HepG2 (cell line): ENCODE results near the gene SLC9A9. TPM values are rescaled to one million over a fixed set of nuclear protein-coding genes. Genes with fewer than 3 reads are reported as not detected.

Experiments
- ATAC-seq: fragments of 200-7000 bp; cut with Tn5 transposase; 3 replicates; pipeline ENCODE4 v1.9.1; 2020; ENCODE audit warnings: mild to moderate bottlenecking, moderate library complexity
- BruUV-seq: library from RNA; stranded (reverse); fragments of 400-500 nt; replicated peaks from 2 replicates; lab custom pipeline; 2021; lab: Mats Ljungman, UMichigan
- CTCF ChIA-PET: fragments of 300-600 bp; formaldehyde crosslinking; extraction: SDS; loops from one replicate; lab custom pipeline; 2021; ENCODE audit warnings: low total read pairs, inconsistent platforms, low intra/inter-chr PET ratio; lab: Yijun Ruan, JAX
- POLR2A ChIA-PET: fragments of 350-600 bp; sonication (Branson Sonifier 250); formaldehyde crosslinking; loops from one replicate; lab custom pipeline; 2020; ENCODE audit warnings: antibody characterized with exemption, inconsistent platforms; lab: Yijun Ruan, JAX
- DNase-seq: peaks from one replicate; pipeline ENCODE4 v3.0.0-alpha.2; 2015; ENCODE audit warnings: low spot score
- FAIRE-seq: peaks from 3 replicates; lab custom pipeline; 2011; peaks lifted over from hg19 to GRCh38; lab: Jason Lieb, UNC
- H2AFZ ChIP-seq: one replicate; pipeline ENCODE4 v1.6.1; 2011; ENCODE audit warnings: low read length, inconsistent platforms
- H3K27ac ChIP-seq: fragments of 300-600 bp; 3 replicates; pipeline ENCODE4 v1.8.0; 2011; ENCODE audit warnings: mixed run types, mild to moderate bottlenecking, mixed read lengths, low read length, inconsistent platforms; ENCODE audit not compliant: insufficient read depth; ENCODE audit errors: extremely low read length
- H3K27me3 ChIP-seq, 2 experiments: fragments of 200-600 bp in 1 of 2; 2 replicates in 1 of 2; 3 replicates in 1 of 2; pipeline versions ENCODE4 v1.6.0 to v1.8.0; 2011; ENCODE audit warnings: low read length in 2 of 2, mild to moderate bottlenecking in 2 of 2, moderate library complexity in 2 of 2, inconsistent platforms in 1 of 2; ENCODE audit not compliant: insufficient read depth in 2 of 2, control insufficient read depth in 1 of 2
- H3K36me3 ChIP-seq, 2 experiments: fragments of 200-600 bp in 1 of 2; replicated peaks in 1 of 2; 2 replicates in 1 of 2; 3 replicates in 1 of 2; pipeline versions ENCODE4 v1.5.1 to v1.8.0; 2011; ENCODE audit warnings: low read length in 2 of 2, inconsistent platforms in 1 of 2; ENCODE audit not compliant: insufficient read depth in 2 of 2, control insufficient read depth in 1 of 2
- H3K4me1 ChIP-seq: 2 replicates; pipeline ENCODE4 v1.5.1; 2012; ENCODE audit warnings: low read length, inconsistent platforms; ENCODE audit not compliant: insufficient read depth
- H3K4me2 ChIP-seq: 2 replicates; pipeline ENCODE4 v1.6.0; 2011; ENCODE audit warnings: low read depth, low read length, inconsistent platforms
- H3K4me3 ChIP-seq, 3 experiments: fragments of 200-600 bp in 1 of 3; sonication (generic), shearing (Covaris generic) in 1 of 3; replicated peaks in 1 of 3; 2 replicates each; pipeline ENCODE4 v1.5.1; 2011 to 2016; ENCODE audit warnings: low read length in 3 of 3, inconsistent platforms in 2 of 3, low read depth in 2 of 3, mild to moderate bottlenecking in 2 of 3, control low read depth in 1 of 3, mixed read lengths in 1 of 3; ENCODE audit not compliant: insufficient read depth in 1 of 3
- H3K79me2 ChIP-seq: one replicate; pipeline ENCODE4 v1.6.1; 2011; ENCODE audit warnings: low read length, inconsistent platforms; ENCODE audit not compliant: insufficient read depth
- H3K9ac ChIP-seq: 2 replicates; pipeline ENCODE4 v1.6.0; 2011; ENCODE audit warnings: mild to moderate bottlenecking, low read depth, low read length, inconsistent platforms; ENCODE audit not compliant: insufficient read depth
- H3K9me3 ChIP-seq: 2 replicates; pipeline ENCODE4 v1.5.1; 2012; ENCODE audit warnings: mild to moderate bottlenecking, low read length
- H4K20me1 ChIP-seq: 2 replicates; pipeline ENCODE4 v1.6.0; 2011; ENCODE audit warnings: inconsistent platforms, mild to moderate bottlenecking, low read length, moderate library complexity; ENCODE audit not compliant: insufficient read depth
- CAMTA2 ChIP-seq: sonication (generic); formaldehyde crosslinking; IDR thresholded peaks from 2 replicates; pipeline ENCODE4 v1.4.0; 2020; ENCODE audit warnings: mild to moderate bottlenecking, missing genetic modification reagents, borderline replicate concordance
- HNRNPH1 ChIP-seq: fragments of 200-400 bp; formaldehyde crosslinking; optimal IDR thresholded peaks from 2 replicates; pipeline ENCODE3; 2017; ENCODE audit warnings: mild to moderate bottlenecking, low read depth, low read length
- HOXD1 ChIP-seq: sonication (generic); formaldehyde crosslinking; IDR thresholded peaks from 2 replicates; pipeline ENCODE4 v1.5.0; 2020; ENCODE audit warnings: missing genetic modification reagents
- KDM1A ChIP-seq: IDR thresholded peaks from 2 replicates; pipeline ENCODE4 v1.6.1; 2016; ENCODE audit warnings: missing compliant biosample characterization
- KDM5A ChIP-seq: fragments of 200-600 bp; sonication (generic); IDR thresholded peaks from 2 replicates; pipeline ENCODE4 v1.7.0; 2018; ENCODE audit warnings: antibody characterized with exemption, mild to moderate bottlenecking, low read length, borderline replicate concordance
- RFXANK ChIP-seq: IDR thresholded peaks from 2 replicates; pipeline ENCODE4 v1.6.1; 2016
- YEATS4 ChIP-seq: sonication (generic); formaldehyde crosslinking; IDR thresholded peaks from 2 replicates; pipeline ENCODE4 v1.4.0; 2020; ENCODE audit warnings: missing genetic modification reagents, borderline replicate concordance
- ZBTB20 ChIP-seq: sonication (generic); formaldehyde crosslinking; IDR thresholded peaks from 2 replicates; pipeline ENCODE4 v1.8.1; 2023; ENCODE audit warnings: missing genetic modification reagents, low read depth, mild to moderate bottlenecking, borderline replicate concordance
- ZFP36L2 ChIP-seq: sonication (generic); formaldehyde crosslinking; IDR thresholded peaks from 2 replicates; pipeline ENCODE4 v1.4.0; 2020; ENCODE audit warnings: missing genetic modification reagents
- ZNF550 ChIP-seq: sonication (generic); formaldehyde crosslinking; IDR thresholded peaks from 2 replicates; pipeline ENCODE4 v1.4.0; 2020; ENCODE audit warnings: mild to moderate bottlenecking, missing genetic modification reagents, borderline replicate concordance
- ZNF557 ChIP-seq: sonication (generic); formaldehyde crosslinking; IDR thresholded peaks from 2 replicates; pipeline ENCODE4 v1.4.0; 2020; ENCODE audit warnings: missing genetic modification reagents
- WGBS: methylation state at CpG from one replicate; pipeline ENCODE4 v1.1.6; 2017; ENCODE audit warnings: low lambda C conversion rate; 5-methylcytosine and 5-hydroxymethylcytosine counted together
- in situ Hi-C: cut with HindIII; loops from 2 replicates; pipeline ENCODE4 v1.10.0; 2017; ENCODE audit warnings: low pct_unique_long_range_greater_than_20kb; ENCODE audit not compliant: extremely low pct_ligation_motif_present
- intact Hi-C: fragments of 100-400 bp; cut with micrococcal nuclease; formaldehyde crosslinking; loops from one replicate; pipeline ENCODE4 v1.10.0; 2022; ENCODE audit not compliant: unreplicated experiment
- polyA plus RNA-seq, 8 experiments: library from polyadenylated mRNA; depleted of rRNA in 3 of 8; stranded (reverse) in 7 of 8; unstranded in 1 of 8; fragments of >200 nt; fragmentation: Illumina TruSeq in 4 of 8; extraction: Trizol in 4 of 8; gene quantifications; 2 replicates each; pipeline versions ENCODE4 v1.2.1 to v1.2.3, GENCODE V29; 2011 to 2016; ENCODE audit warnings: low read depth in 4 of 8, missing spikeins in 1 of 8, mixed read lengths in 1 of 8; ENCODE audit not compliant: insufficient read depth in 1 of 8
- total RNA-seq, 5 experiments: library from RNA; depleted of rRNA; stranded (reverse); fragments of >200 nt; fragmentation: Illumina TruSeq; extraction: Trizol; gene quantifications; 2 replicates each; pipeline ENCODE4 v1.2.3, GENCODE V29; 2016; ENCODE audit warnings: low read depth in 1 of 5
- TF ChIP-seq, protein P1 (sequence below): sonication (generic); formaldehyde crosslinking; IDR thresholded peaks from 2 replicates; pipeline ENCODE4 v1.4.0; 2020; ENCODE audit warnings: missing genetic modification reagents
- TF ChIP-seq, protein P2 (sequence below): sonication (generic); formaldehyde crosslinking; conservative IDR thresholded peaks from 2 replicates; pipeline ENCODE4 v1.8.0; 2022; ENCODE audit warnings: mild to moderate bottlenecking, moderate library complexity, missing genetic modification reagents

SLC9A9 gene
- total and polyA plus RNA-seq, 2 of the 13 experiments (the other 11 are each of a cell fraction or from before 2014, with no cell fraction given) = not detected

DNA sequence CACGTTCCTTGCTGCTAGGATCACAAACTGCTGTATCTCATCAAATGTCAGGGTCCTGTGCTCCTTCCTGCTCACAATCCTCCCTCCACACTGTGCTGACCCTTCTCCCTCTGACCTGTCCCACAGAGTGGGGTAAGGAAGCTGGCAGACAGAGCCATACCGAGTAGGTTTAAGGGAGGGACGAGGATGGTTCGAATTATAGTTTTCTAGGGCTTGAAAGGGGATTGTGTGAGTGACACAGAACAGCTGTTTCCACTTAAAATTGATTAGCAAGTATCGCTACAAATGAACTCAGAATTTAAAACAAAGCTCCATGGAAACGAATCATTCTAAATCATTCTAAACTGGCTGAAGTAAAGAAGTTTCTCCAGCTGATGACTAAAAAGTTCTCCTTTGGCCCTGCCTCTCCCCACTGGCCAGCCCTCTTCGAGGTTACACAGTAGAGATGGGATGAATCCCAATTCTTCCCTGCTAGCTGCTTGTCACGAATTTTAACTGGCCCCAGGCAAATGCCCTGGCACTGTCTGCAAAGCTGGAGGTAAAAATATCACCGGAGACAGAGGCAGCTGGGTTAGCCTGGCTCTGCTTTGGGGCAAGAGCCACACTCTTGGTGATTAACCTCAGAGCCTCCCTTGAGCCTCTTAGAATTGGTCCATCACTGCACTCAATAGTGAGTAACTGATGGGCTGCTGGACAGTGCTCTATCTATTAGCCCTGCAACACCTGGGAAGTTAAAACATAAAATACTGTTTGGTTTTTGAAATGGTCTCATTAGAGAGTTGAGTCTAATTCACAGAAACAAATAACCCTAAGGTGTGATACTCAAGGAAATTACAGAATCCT lies 533.8 kb downstream of the SLC9A9 start:
- no peaks in the 10 kb centered on the region for H3K36me3 ChIP-seq
- TF ChIP-seq KDM1A (CRISPR knock-in tag) = no peak
- TF ChIP-seq, protein P1, sequence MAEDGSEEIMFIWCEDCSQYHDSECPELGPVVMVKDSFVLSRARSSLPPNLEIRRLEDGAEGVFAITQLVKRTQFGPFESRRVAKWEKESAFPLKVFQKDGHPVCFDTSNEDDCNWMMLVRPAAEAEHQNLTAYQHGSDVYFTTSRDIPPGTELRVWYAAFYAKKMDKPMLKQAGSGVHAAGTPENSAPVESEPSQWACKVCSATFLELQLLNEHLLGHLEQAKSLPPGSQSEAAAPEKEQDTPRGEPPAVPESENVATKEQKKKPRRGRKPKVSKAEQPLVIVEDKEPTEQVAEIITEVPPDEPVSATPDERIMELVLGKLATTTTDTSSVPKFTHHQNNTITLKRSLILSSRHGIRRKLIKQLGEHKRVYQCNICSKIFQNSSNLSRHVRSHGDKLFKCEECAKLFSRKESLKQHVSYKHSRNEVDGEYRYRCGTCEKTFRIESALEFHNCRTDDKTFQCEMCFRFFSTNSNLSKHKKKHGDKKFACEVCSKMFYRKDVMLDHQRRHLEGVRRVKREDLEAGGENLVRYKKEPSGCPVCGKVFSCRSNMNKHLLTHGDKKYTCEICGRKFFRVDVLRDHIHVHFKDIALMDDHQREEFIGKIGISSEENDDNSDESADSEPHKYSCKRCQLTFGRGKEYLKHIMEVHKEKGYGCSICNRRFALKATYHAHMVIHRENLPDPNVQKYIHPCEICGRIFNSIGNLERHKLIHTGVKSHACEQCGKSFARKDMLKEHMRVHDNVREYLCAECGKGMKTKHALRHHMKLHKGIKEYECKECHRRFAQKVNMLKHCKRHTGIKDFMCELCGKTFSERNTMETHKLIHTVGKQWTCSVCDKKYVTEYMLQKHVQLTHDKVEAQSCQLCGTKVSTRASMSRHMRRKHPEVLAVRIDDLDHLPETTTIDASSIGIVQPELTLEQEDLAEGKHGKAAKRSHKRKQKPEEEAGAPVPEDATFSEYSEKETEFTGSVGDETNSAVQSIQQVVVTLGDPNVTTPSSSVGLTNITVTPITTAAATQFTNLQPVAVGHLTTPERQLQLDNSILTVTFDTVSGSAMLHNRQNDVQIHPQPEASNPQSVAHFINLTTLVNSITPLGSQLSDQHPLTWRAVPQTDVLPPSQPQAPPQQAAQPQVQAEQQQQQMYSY = no peak
- TF ChIP-seq, protein P2, sequence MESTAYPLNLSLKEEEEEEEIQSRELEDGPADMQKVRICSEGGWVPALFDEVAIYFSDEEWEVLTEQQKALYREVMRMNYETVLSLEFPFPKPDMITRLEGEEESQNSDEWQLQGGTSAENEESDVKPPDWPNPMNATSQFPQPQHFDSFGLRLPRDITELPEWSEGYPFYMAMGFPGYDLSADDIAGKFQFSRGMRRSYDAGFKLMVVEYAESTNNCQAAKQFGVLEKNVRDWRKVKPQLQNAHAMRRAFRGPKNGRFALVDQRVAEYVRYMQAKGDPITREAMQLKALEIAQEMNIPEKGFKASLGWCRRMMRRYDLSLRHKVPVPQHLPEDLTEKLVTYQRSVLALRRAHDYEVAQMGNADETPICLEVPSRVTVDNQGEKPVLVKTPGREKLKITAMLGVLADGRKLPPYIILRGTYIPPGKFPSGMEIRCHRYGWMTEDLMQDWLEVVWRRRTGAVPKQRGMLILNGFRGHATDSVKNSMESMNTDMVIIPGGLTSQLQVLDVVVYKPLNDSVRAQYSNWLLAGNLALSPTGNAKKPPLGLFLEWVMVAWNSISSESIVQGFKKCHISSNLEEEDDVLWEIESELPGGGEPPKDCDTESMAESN (CRISPR knock-in tag) = no peak
- TF ChIP-seq ZFP36L2 (CRISPR knock-in tag) = no peak
- no peak for TF ChIP-seq RFXANK
- no peak for TF ChIP-seq KDM5A
- TF ChIP-seq HOXD1 (CRISPR knock-in tag) = no peak
- TF ChIP-seq CAMTA2 (CRISPR knock-in tag) = no peak
- TF ChIP-seq ZBTB20 (CRISPR knock-in tag) = no peak
- no peak for TF ChIP-seq ZNF557 (CRISPR knock-in tag)
- TF ChIP-seq HNRNPH1 = no peak
- TF ChIP-seq YEATS4 = no peak
- no peak for TF ChIP-seq ZNF550 (CRISPR knock-in tag)
- WGBS = 0% methylated on average over 9 of the region's 9 CpGs
- H3K9ac ChIP-seq = no peak overlapping the region
- H3K4me1 ChIP-seq = no peaks in the 10 kb centered on the region
- FAIRE-seq = no peak
- ChIA-PET POLR2A (no interaction called here), CTCF (no interaction called here)
- in situ Hi-C loops (no loop called here), intact Hi-C loops (no loop called here)
- H3K27me3 ChIP-seq = peaks cover 0 to 8% of the 10 kb centered on the region in 2 experiments; a peak in 1 of 5 replicates
- H2AFZ ChIP-seq = no peak overlapping the region
- DNase-seq = no peak
- no peaks in the 10 kb centered on the region for H3K79me2 ChIP-seq
- no TSS peak for BruUV-seq
- no peak for ATAC-seq
- no peak overlapping the region for H3K4me2 ChIP-seq
- H3K9me3 ChIP-seq = no peaks in the 10 kb centered on the region
- no peak overlapping the region for H3K4me3 ChIP-seq
- no peaks in the 10 kb centered on the region for H4K20me1 ChIP-seq
- H3K27ac ChIP-seq = no peak overlapping the region
